Right lobe of liver (tissue), 6 donors: ENCODE measurements around the gene SFTA2. TPM values are rescaled to one million over a fixed set of nuclear protein-coding genes. Genes with fewer than 3 reads are reported as not detected.

ENCODE experiments used
- ATAC-seq, 4 donors: fragments of 200-7000 bp; cut with Tn5 transposase; one replicate each; pipeline ENCODE4 v1.9.1; 2020; ENCODE audit warnings: mild to moderate bottlenecking in 4 of 4, moderate library complexity in 4 of 4
- DNase-seq, 3 donors: peaks; one replicate each; pipeline ENCODE4 v3.0.0-alpha.2; 2020
- H3K27ac ChIP-seq, 3 donors: fragments of 200-600 bp; one replicate each; pipeline ENCODE4 v1.8.0; 2022
- H3K27me3 ChIP-seq, 2 donors: fragments of 200-600 bp; one replicate each; pipeline ENCODE4 v1.8.0; 2022
- H3K36me3 ChIP-seq, 4 donors: fragments of 200-600 bp; sonication (generic) in 1 of 4; one replicate each; pipeline versions ENCODE4 v1.5.1 to v1.8.0; 2017 to 2022; ENCODE audit warnings: control low read depth in 1 of 4
- H3K4me1 ChIP-seq, 4 donors: fragments of 200-600 bp; sonication (generic) in 1 of 4; one replicate each; pipeline versions ENCODE4 v1.5.1 to v1.8.0; 2017 to 2022; ENCODE audit warnings: control low read depth in 1 of 4
- H3K4me3 ChIP-seq, 3 donors: fragments of 200-600 bp; one replicate each; pipeline ENCODE4 v1.8.0; 2022
- H3K9me3 ChIP-seq, 4 donors: fragments of 200-600 bp; sonication (generic) in 1 of 4; one replicate each; pipeline versions ENCODE4 v1.5.1 to v1.8.0; 2017 to 2022; ENCODE audit warnings: control low read depth in 1 of 4
- CTCF ChIP-seq, 4 donors: fragments of 200-600 bp in 3 of 4; fragments of 450-650 bp in 1 of 4; IDR thresholded peaks; one replicate each; pipeline versions ENCODE4 v1.5.1 to v1.8.0; 2016 to 2022; ENCODE audit warnings: antibody characterized with exemption in 4 of 4, mild to moderate bottlenecking in 2 of 4
- POLR2A ChIP-seq: fragments of 450-650 bp; IDR thresholded peaks from one replicate; pipeline ENCODE4 v1.6.1; 2017; ENCODE audit warnings: antibody characterized with exemption, mild to moderate bottlenecking
- WGBS: methylation state at CpG from one replicate; pipeline ENCODE4 v1.1.6; 2018; ENCODE audit warnings: low coverage, low lambda C conversion rate; ENCODE audit not compliant: insufficient coverage; ENCODE audit errors: missing lambda C conversion rate; 5-methylcytosine and 5-hydroxymethylcytosine counted together
- intact Hi-C, 2 donors: fragments of 100-400 bp; cut with DNase I; formaldehyde crosslinking; loops; one replicate each; pipeline versions ENCODE4 v1.11.2 to v1.14.1; 2022
- microRNA-seq, 2 donors: library from miRNA; unstranded; fragments of <30 nt; microRNA quantifications; one replicate each; pipeline ENCODE4, GENCODE V29; 2019 to 2020
- small RNA-seq, 2 experiments: library from RNA; depleted of rRNA; stranded (forward); fragments of <200 nt; gene quantifications; one replicate each; pipeline ENCODE3, GENCODE V24; 2016
- total RNA-seq, 6 experiments: library from RNA; depleted of rRNA in 2 of 6; stranded (reverse); fragments of >200 nt in 2 of 6; fragmentation: NEBNext Ultra II Directional in 3 of 6; extraction: Animal tissue kit (Norgen Biotek cat#: 25700) in 3 of 6; gene quantifications; one replicate each; pipeline versions ENCODE4 v1.1.0 to v1.2.4, GENCODE V29; 2016 to 2023
- donor health status: DM: no; HTN: yes; CAD: no.
- donor health status: DM: no; HTN: no; CAD: no.
- donor health status: DM: no; HTN: no; CAD: no.
- donor health status: DM: no; HTN: yes; CAD: no.
- donor health status: DM: no; HTN: yes; CAD: no.

The SFTA2 gene
- total RNA-seq, 6 experiments from 2014 or later = not detected

GRCh38 chr6:30883685-30884520 lies 48.1 kb downstream of the SFTA2 start, which contains the start of gene DDR1:
DDR1 (plus strand) TSS chr6:30884519; CDS start chr6:30888730, 4,211 bp downstream.
- Histone ChIP-seq H3K36me3 (no peaks in the 10 kb centered on the region), H3K4me3 (peak within 1 kb of the TSS; percentile 55 to 68 (median 61)), H3K4me1 (no peaks in the 10 kb centered on the region), H3K27ac (peak within 1 kb of the TSS in 1 of 3 donors; percentile 0), H3K9me3 (no peaks in the 10 kb centered on the region), H3K27me3 (no peaks in the 10 kb centered on the region)
- intact Hi-C loops = loop anchor here in 1 of 2 donors (10.0 kb wide), 1 partner anchor 59 kb away; no protein-coding TSS in a partner anchor
- TF ChIP-seq POLR2A = no peak
- DNase-seq = peak; percentile 57 to 72 (median 68)
- ATAC-seq = peak; percentile 64 to 77 (median 70)
- WGBS = 11% methylated on average over 21 of the region's 62 CpGs

- intact Hi-C loops = loop anchor here in 1 of 2 donors (10.0 kb wide), 1 partner anchor 58 kb away; no protein-coding TSS in a partner anchor
- 65% methylated on average over 6 of the region's 15 CpGs for WGBS
- peaks cover 0 to under 1% (median 0%) of the 10 kb centered on the region in 4 donors for H3K4me1 ChIP-seq
- H3K9me3 ChIP-seq = no peaks in the 10 kb centered on the region
- no peak overlapping the region for H3K4me3 ChIP-seq
- ATAC-seq (no peak), DNase-seq (peak in 1 of 3 donors; percentile 48)
- no peak for TF ChIP-seq POLR2A
- no peak for TF ChIP-seq CTCF (IDR thresholded peaks at IDR 0.05)
- no peaks in the 10 kb centered on the region for H3K27me3 ChIP-seq
- H3K36me3 ChIP-seq = no peaks in the 10 kb centered on the region
- peak overlapping the region in 1 of 3 donors; percentile 0 for H3K27ac ChIP-seq
Measured at GRCh38 chr6:30882759-30883684, 48.9 kb downstream of the SFTA2 start.

GRCh38 chr6:30882204-30882758 lies 49.7 kb downstream of the SFTA2 start:
- TF ChIP-seq POLR2A (no peak), CTCF (IDR thresholded peaks at IDR 0.05) (no peak)
- Histone ChIP-seq H3K4me3 (no peak overlapping the region), H3K9me3 (no peaks in the 10 kb centered on the region), H3K27ac (no peak overlapping the region), H3K4me1 (peaks cover 0 to 3% (median 0%) of the 10 kb centered on the region in 4 donors), H3K27me3 (no peaks in the 10 kb centered on the region), H3K36me3 (no peaks in the 10 kb centered on the region)
- peak in 1 of 3 donors; percentile 42 for DNase-seq
- 50% methylated on average over 1 of the region's 8 CpGs for WGBS
- intact Hi-C loops = loop anchor here in 1 of 2 donors (10.0 kb wide), 1 partner anchor 57 kb away; no protein-coding TSS in a partner anchor
- no peak for ATAC-seq

- Histone ChIP-seq H3K27ac (no peak overlapping the region), H3K4me3 (no peak overlapping the region), H3K9me3 (no peaks in the 10 kb centered on the region), H3K27me3 (no peaks in the 10 kb centered on the region), H3K4me1 (peaks cover 0 to 3% (median 0%) of the 10 kb centered on the region in 4 donors), H3K36me3 (no peaks in the 10 kb centered on the region)
- intact Hi-C loops = loop anchor here in 1 of 2 donors (10.0 kb wide), 1 partner anchor 57 kb away; no protein-coding TSS in a partner anchor
- DNase-seq = no peak
- ATAC-seq = no peak
- no peak for TF ChIP-seq POLR2A
- no peak for TF ChIP-seq CTCF (IDR thresholded peaks at IDR 0.05)
- 64% methylated on average over 11 of the region's 14 CpGs for WGBS
Measured at GRCh38 chr6:30881392-30882203, 50.4 kb downstream of the SFTA2 start.

Small RNA genes within 50 kb of the gene (microRNA-seq; reads per million reads assigned to microRNA genes)
- 0 to 0.29 reads per million in 2 donors for gene MIR4640

Small RNA genes within 50 kb of the gene (small RNA-seq; reads per million reads assigned to genes)
- 0 reads per million in 2 experiments for gene RF00019

Other genes with a start within 250 kb of the SFTA2 start
- gene PPP1R18, start 245.5 kb downstream of the SFTA2 start, total RNA-seq = 10 to 100 TPM in 4 of 6 experiments, 1 to 10 TPM in 2; 6.7 to 29.1 (median 12.9) TPM
- 1 to 10 TPM; 1.2 to 2.7 (median 1.9) TPM for gene NRM, start 241.2 kb downstream of the SFTA2 start, total RNA-seq
- gene MDC1, start 214.9 kb downstream of the SFTA2 start, total RNA-seq = 10 to 100 TPM in 4 of 6 experiments, 1 to 10 TPM in 2; 8.8 to 15.5 (median 12.1) TPM
- 100 to 1,000 TPM; 150 to 268 (median 241) TPM for gene TUBB, start 211.8 kb downstream of the SFTA2 start, total RNA-seq
- 10 to 100 TPM; 37.1 to 92.2 (median 73.5) TPM for gene FLOT1, start 189.5 kb downstream of the SFTA2 start, total RNA-seq
- 10 to 100 TPM in 3 of 6 experiments, 1 to 10 TPM in 3; 2.8 to 72.3 (median 24.5) TPM for gene IER3, start 187.6 kb downstream of the SFTA2 start, total RNA-seq
- gene DDR1, start 47.7 kb downstream of the SFTA2 start, total RNA-seq = 1 to 10 TPM; 3.2 to 9.9 (median 5.0) TPM
- 10 to 100 TPM in 4 of 6 experiments, 1 to 10 TPM in 2; 3.6 to 21.1 (median 17.3) TPM for gene GTF2H4, start 24.0 kb downstream of the SFTA2 start, total RNA-seq
- gene VARS2, start 17.9 kb downstream of the SFTA2 start, total RNA-seq = 10 to 100 TPM; 21.5 to 36.1 (median 25.9) TPM
- not detected for gene MUCL3, start 8.8 kb upstream of the SFTA2 start, total RNA-seq
- under 1 TPM in 1 of 6 experiments, not detected in 5; 0.11 TPM for gene MUC21, start 51.5 kb upstream of the SFTA2 start, total RNA-seq
- gene MUC22, start 78.3 kb upstream of the SFTA2 start, total RNA-seq = not detected
- gene C6orf15, start 180.4 kb upstream of the SFTA2 start, total RNA-seq = not detected
- under 1 TPM in 2 of 6 experiments, not detected in 4; 0.07 to 0.42 TPM for gene PSORS1C1, start 182.6 kb upstream of the SFTA2 start, total RNA-seq
- not detected for gene CDSN, start 188.3 kb upstream of the SFTA2 start, total RNA-seq
- gene PSORS1C2, start 206.9 kb upstream of the SFTA2 start, total RNA-seq = not detected
- 1 to 10 TPM; 6.0 to 9.1 (median 8.0) TPM for gene CCHCR1, start 225.6 kb upstream of the SFTA2 start, total RNA-seq
- gene TCF19, start 226.4 kb upstream of the SFTA2 start, total RNA-seq = 1 to 10 TPM in 4 of 6 experiments, under 1 TPM in 2; 0.42 to 4.4 (median 1.3) TPM
- gene POU5F1, start 238.5 kb upstream of the SFTA2 start, total RNA-seq = 1 to 10 TPM in 5 of 6 experiments, under 1 TPM in 1; 0.71 to 3.8 (median 2.6) TPM